H1 (cell line): ENCODE data around the gene SIX4.

Source experiments
- CEBPB ChIP-seq: IDR thresholded peaks from 2 replicates; pipeline ENCODE4 v1.6.1; 2012; ENCODE audit warnings: low read depth, low read length
- CTCF ChIP-seq, 3 experiments: IDR thresholded peaks; 1 replicate in 2 of 3; 2 replicates in 1 of 3; pipeline versions ENCODE4 v1.5.1 to v1.6.1; 2011; ENCODE audit warnings: low read length in 3 of 3, mild to moderate bottlenecking in 3 of 3, inconsistent platforms in 2 of 3, low read depth in 1 of 3, moderate library complexity in 1 of 3; ENCODE audit not compliant: insufficient read depth in 1 of 3; ENCODE audit errors: control extremely low read depth in 1 of 3
- EZH2 ChIP-seq: fragments of 200-600 bp; sonication (generic); IDR thresholded peaks from 2 replicates; pipeline ENCODE4 v1.7.1; 2012; ENCODE audit warnings: low read depth, mild to moderate bottlenecking, moderate library complexity, low read length, inconsistent platforms; ENCODE audit not compliant: severe bottlenecking
- PHF8 ChIP-seq: fragments of 200-600 bp; sonication (generic); conservative IDR thresholded peaks from 2 replicates; pipeline ENCODE4 v1.7.1; 2012; ENCODE audit warnings: low read depth, mild to moderate bottlenecking, inconsistent platforms, low read length, moderate library complexity
- POLR2A ChIP-seq, 2 experiments: IDR thresholded peaks; 1 replicate in 1 of 2; 2 replicates in 1 of 2; pipeline ENCODE4 v1.6.1; 2011; ENCODE audit warnings: low read depth in 2 of 2, low read length in 2 of 2, mild to moderate bottlenecking in 2 of 2; ENCODE audit errors: control extremely low read depth in 1 of 2
- POLR2AphosphoS5 ChIP-seq: IDR thresholded peaks from 2 replicates; pipeline ENCODE4 v1.6.1; 2011; ENCODE audit warnings: low read depth, low read length
- SRF ChIP-seq: IDR thresholded peaks from 2 replicates; pipeline ENCODE4 v1.6.1; 2011; ENCODE audit warnings: mild to moderate bottlenecking, low read depth, low read length, moderate library complexity

DNA sequence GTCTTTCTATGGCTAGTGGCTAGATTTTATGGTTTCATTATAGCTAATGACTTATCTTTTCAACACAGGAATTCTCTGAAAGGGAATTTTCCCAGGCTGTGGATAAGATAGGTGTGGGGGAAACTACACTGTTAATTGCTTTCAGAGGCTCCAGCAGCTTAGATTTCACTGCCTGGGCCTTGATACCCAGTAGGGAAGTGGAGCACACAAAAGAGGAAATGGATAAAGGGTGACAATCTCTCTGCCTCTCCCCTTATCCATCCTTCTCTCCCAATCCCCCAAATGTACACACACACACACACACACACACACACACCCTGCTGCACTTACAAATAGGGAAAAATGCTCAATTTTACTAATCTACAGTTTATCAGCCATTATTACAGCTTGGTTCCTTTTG lies 19.1 kb downstream of the SIX4 start:
- no peak for TF ChIP-seq CTCF (IDR thresholded peaks at IDR 0.05; ENCODE audit: control extremely low read depth in 1 of 3, insufficient read depth in 1 of 3, low read depth in 1 of 3, low read length in 3 of 3)
- TF ChIP-seq SRF, result no peak
- no peak for TF ChIP-seq CEBPB
- no peak for TF ChIP-seq PHF8
- no peak for TF ChIP-seq POLR2AphosphoS5
- no peak for TF ChIP-seq POLR2A (IDR thresholded peaks at IDR 0.05; ENCODE audit: control extremely low read depth in 1 of 2, low read depth in 2 of 2, low read length in 2 of 2)
- TF ChIP-seq EZH2, result no peak
